Peyer's patch (tissue), 4 donors: ENCODE data around the gene PIP4K2B. TPM values are rescaled to one million over a fixed set of nuclear protein-coding genes. Genes with fewer than 3 reads are reported as not detected.
"Not testable (repeated sequence)": the region's sequence is repeated elsewhere in the genome, so short reads cannot be mapped to it uniquely, and the experiment has no call there.

Experiments
- DNase-seq, 3 donors: peaks; one replicate each; pipeline ENCODE4 v3.0.0-alpha.2; 2017 to 2019
- H3K27ac ChIP-seq, 4 donors: fragments of 200-600 bp; sonication (generic); one replicate each; pipeline ENCODE4 v1.5.1; 2016 to 2019
- H3K27me3 ChIP-seq, 2 donors: fragments of 200-600 bp; sonication (generic); one replicate each; pipeline ENCODE4 v1.5.1; 2019
- H3K36me3 ChIP-seq, 3 donors: fragments of 200-600 bp; sonication (generic); one replicate each; pipeline ENCODE4 v1.5.1; 2016 to 2019
- H3K4me1 ChIP-seq, 4 donors: fragments of 200-600 bp; sonication (generic); one replicate each; pipeline ENCODE4 v1.5.1; 2016 to 2019
- H3K4me3 ChIP-seq, 4 donors: fragments of 200-600 bp; sonication (generic); 1 replicate in 3 of 4; 2 replicates in 1 of 4; pipeline ENCODE4 v1.5.1; 2016 to 2019; ENCODE audit warnings: mild to moderate bottlenecking in 1 of 4
- H3K9me3 ChIP-seq, 4 donors: fragments of 200-600 bp; sonication (generic); one replicate each; pipeline ENCODE4 v1.5.1; 2016 to 2019; ENCODE audit warnings: mild to moderate bottlenecking in 1 of 4
- CTCF ChIP-seq, 6 experiments: fragments of 450-650 bp in 4 of 6; fragments of 200-600 bp in 2 of 6; sonication (generic) in 1 of 6; IDR thresholded peaks; one replicate each; pipeline ENCODE4 v1.5.1; 2017 to 2019; ENCODE audit warnings: antibody characterized with exemption in 6 of 6, mild to moderate bottlenecking in 3 of 6, moderate library complexity in 1 of 6
- POLR2A ChIP-seq, 2 donors: fragments of 450-650 bp; IDR thresholded peaks; one replicate each; pipeline ENCODE4 v1.5.1; 2017; ENCODE audit warnings: antibody characterized with exemption in 2 of 2, mild to moderate bottlenecking in 2 of 2, moderate library complexity in 2 of 2
- total RNA-seq, 4 donors: library from RNA; depleted of rRNA; stranded (reverse); fragments of >200 nt; gene quantifications; one replicate each; pipeline ENCODE4 v1.1.0, GENCODE V29; 2016

The PIP4K2B gene
- total RNA-seq, 4 donors from 2014 or later, result 16.7 to 61.9 (median 22.8) TPM

DNA sequence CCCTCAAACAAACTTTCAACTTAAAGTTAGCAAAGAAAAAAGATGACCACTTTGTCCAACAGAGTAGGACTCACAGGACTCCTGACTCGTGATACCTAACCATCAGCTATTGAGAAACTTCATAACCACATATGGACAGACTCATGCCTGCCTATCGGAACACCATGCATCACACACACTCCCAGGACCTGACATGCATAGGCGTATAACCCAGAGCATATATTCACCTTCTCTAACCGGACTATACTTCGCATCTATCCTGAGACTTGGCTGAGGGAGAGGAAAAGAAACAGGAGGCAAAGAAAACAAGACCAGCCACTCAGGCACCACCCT lies 2.2 kb downstream of the PIP4K2B start:
- H3K4me3 ChIP-seq, result no peak overlapping the region
- H3K36me3 ChIP-seq, result peaks cover 0 to 17% (median 0%) of the 10 kb centered on the region in 3 donors
- TF ChIP-seq POLR2A (IDR thresholded peaks at IDR 0.05) (no peak), CTCF (IDR thresholded peaks at IDR 0.05) (no peak)
- DNase-seq, result no peak
- no peaks in the 10 kb centered on the region for H3K27me3 ChIP-seq
- no peak overlapping the region for H3K27ac ChIP-seq
- no peaks in the 10 kb centered on the region for H3K9me3 ChIP-seq
- peaks cover 4 to 36% (median 8%) of the 10 kb centered on the region in 4 donors for H3K4me1 ChIP-seq

DNA sequence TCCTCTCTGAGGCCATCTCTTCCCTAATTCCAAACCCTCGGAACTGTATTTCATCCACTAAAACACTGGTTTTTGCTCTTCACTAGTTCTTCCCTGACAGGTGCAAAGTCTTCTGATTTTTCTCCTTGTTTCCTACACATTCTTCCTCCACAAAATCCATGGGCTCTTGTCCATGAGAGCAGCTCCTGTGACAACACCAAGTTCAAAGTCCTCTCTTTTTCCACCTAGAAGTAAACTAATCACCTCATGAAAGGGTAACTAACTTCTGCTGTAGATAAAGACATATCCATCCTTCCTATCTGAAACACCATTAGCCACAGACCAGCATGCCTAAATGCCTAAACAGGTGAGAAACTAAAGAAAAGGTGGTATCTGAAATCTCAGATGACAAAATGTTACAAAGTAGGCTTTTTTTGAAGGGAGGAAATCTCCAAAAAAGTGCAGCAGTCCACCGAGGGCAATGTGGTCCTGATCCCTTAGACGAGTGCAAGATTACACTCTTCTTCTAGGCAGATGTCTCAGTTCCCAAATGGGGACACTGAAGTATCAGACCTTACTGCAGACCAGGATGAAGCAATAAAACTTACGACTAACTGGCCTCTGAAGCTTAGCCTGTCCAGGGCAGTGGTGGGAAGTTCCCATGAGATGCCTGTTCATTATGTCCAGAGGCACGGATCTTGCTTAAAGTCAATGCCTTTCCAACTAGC lies 2.8 kb downstream of the PIP4K2B start:
- Histone ChIP-seq H3K27me3 (no peaks in the 10 kb centered on the region), H3K4me1 (peaks cover 4 to 36% (median 8%) of the 10 kb centered on the region in 4 donors), H3K4me3 (no peak overlapping the region), H3K36me3 (peaks cover 0 to 11% (median 0%) of the 10 kb centered on the region in 3 donors), H3K27ac (no peak overlapping the region), H3K9me3 (no peaks in the 10 kb centered on the region)
- TF ChIP-seq POLR2A (IDR thresholded peaks at IDR 0.05) (no peak), CTCF (IDR thresholded peaks at IDR 0.05) (no peak)
- no peak for DNase-seq

GRCh38 chr17:38794221-38794620 lies 5.1 kb downstream of the PIP4K2B start:
- H3K36me3 ChIP-seq, result peaks cover 0 to 7% (median 0%) of the 10 kb centered on the region in 3 donors
- no peak overlapping the region for H3K4me3 ChIP-seq
- H3K9me3 ChIP-seq, result no peaks in the 10 kb centered on the region
- TF ChIP-seq CTCF (IDR thresholded peaks at IDR 0.05) (no peak), POLR2A (IDR thresholded peaks at IDR 0.05) (no peak)
- no peak for DNase-seq
- H3K27ac ChIP-seq, result no peak overlapping the region
- peaks cover 4 to 31% (median 8%) of the 10 kb centered on the region in 4 donors for H3K4me1 ChIP-seq
- no peaks in the 10 kb centered on the region for H3K27me3 ChIP-seq

DNA sequence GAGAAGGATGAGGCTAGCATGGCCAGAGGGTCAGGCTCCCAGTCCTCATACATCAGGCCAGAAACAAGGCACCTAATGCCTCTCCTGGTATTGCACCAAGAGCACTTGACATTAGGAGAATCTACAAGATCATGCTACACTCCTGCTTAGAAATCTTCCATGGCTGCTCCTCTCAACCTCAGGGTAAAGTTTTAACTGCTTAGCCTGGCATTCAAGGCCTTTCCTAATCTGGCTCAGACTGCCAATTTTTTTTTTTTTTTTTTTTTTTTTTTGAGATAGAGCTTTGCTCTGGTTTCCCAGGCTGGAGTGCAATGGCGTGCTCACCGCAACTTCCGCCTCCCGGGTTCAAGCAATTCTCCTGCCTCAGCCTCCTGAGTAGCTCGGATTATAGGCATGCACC lies 8.2 kb downstream of the PIP4K2B start:
- Histone ChIP-seq H3K36me3 (peaks cover 0 to 13% (median 0%) of the 10 kb centered on the region in 3 donors), H3K4me1 (peaks cover 0 to 6% (median 0%) of the 10 kb centered on the region in 4 donors), H3K4me3 (no peak overlapping the region), H3K27ac (no peak overlapping the region), H3K9me3 (no peaks in the 10 kb centered on the region), H3K27me3 (no peaks in the 10 kb centered on the region)
- DNase-seq, result no peak
- TF ChIP-seq CTCF (IDR thresholded peaks at IDR 0.05) (no peak), POLR2A (IDR thresholded peaks at IDR 0.05) (no peak)

GRCh38 chr17:38790148-38790707 lies 9.1 kb downstream of the PIP4K2B start:
- H3K4me3 ChIP-seq, H3K4me1 ChIP-seq, H3K27ac ChIP-seq, DNase-seq, H3K9me3 ChIP-seq, H3K27me3 ChIP-seq: not testable (repeated sequence)
- peaks cover 0 to 20% (median 0%) of the 10 kb centered on the region in 3 donors for H3K36me3 ChIP-seq

- no peak overlapping the region for H3K27ac ChIP-seq
- no peak overlapping the region for H3K4me3 ChIP-seq
- no peak for DNase-seq
- H3K27me3 ChIP-seq, result no peaks in the 10 kb centered on the region
- TF ChIP-seq CTCF (IDR thresholded peaks at IDR 0.05), result no peak
- TF ChIP-seq POLR2A (IDR thresholded peaks at IDR 0.05), result no peak
- no peaks in the 10 kb centered on the region for H3K9me3 ChIP-seq
- H3K4me1 ChIP-seq, result no peaks in the 10 kb centered on the region
- peaks cover 0 to 30% (median 0%) of the 10 kb centered on the region in 3 donors for H3K36me3 ChIP-seq
Observed at GRCh38 chr17:38789185-38789584, 10.2 kb downstream of the PIP4K2B start.

GRCh38 chr17:38787999-38788398 lies 11.4 kb downstream of the PIP4K2B start:
- not testable (repeated sequence) for H3K4me1 ChIP-seq, H3K4me3 ChIP-seq, H3K27ac ChIP-seq, H3K9me3 ChIP-seq, H3K27me3 ChIP-seq, DNase-seq
- peaks cover 0 to 42% (median 0%) of the 10 kb centered on the region in 3 donors for H3K36me3 ChIP-seq
